HCT116 (cell line): ENCODE data around the gene CYB561D1. TPM values are rescaled to one million over a fixed set of nuclear protein-coding genes. Genes with fewer than 3 reads are reported as not detected.

Experiments
- ATAC-seq: fragments of 200-7000 bp; cut with Tn5 transposase; 2 replicates; pipeline ENCODE4 v1.9.1; 2020; ENCODE audit warnings: mild to moderate bottlenecking, moderate library complexity
- BruUV-seq: library from RNA; stranded (reverse); fragments of 400-500 nt; replicated peaks from 2 replicates; lab custom pipeline; 2021; lab: Mats Ljungman, UMichigan
- CTCF ChIA-PET: fragments of 300-600 bp; sonication (Branson Sonifier 250); formaldehyde crosslinking; loops from one replicate; lab custom pipeline; 2021; ENCODE audit warnings: antibody characterized with exemption; lab: Charles Lee
- POLR2A ChIA-PET: fragments of 300-600, 350-600 bp; sonication (Branson Sonifier 250); formaldehyde crosslinking; loops from one replicate; lab custom pipeline; 2021; ENCODE audit warnings: antibody characterized with exemption; lab: Charles Lee
- RAD21 ChIA-PET, 2 experiments: fragments of 300-600 bp; sonication (Branson Sonifier 250); formaldehyde crosslinking; loops; one replicate each; lab custom pipeline; 2023; ENCODE audit warnings: low total read pairs in 2 of 2; ENCODE audit not compliant: uncharacterized antibody in 2 of 2, unreplicated experiment in 2 of 2, low non-redundant PET in 1 of 2; lab: Charles Lee
- DNase-seq: peaks from one replicate; pipeline ENCODE4 v3.0.0-alpha.2; 2010; ENCODE audit warnings: low read depth, low spot score
- H2AFZ ChIP-seq: fragments of 200-600 bp; shearing (Covaris generic), sonication (generic); 2 replicates; pipeline ENCODE4 v1.6.1; 2017; ENCODE audit warnings: low read depth, mixed run types, mixed read lengths, antibody characterized with exemption, low read length; ENCODE audit not compliant: poor library complexity, severe bottlenecking
- H3K27ac ChIP-seq: 2 replicates; pipeline ENCODE4 v1.5.1; 2012; ENCODE audit warnings: low read depth, low read length
- H3K27me3 ChIP-seq: fragments of 200-600 bp; sonication (generic); 2 replicates; pipeline ENCODE4 v1.6.1; 2016; ENCODE audit warnings: mixed run types, low read length, mixed read lengths; ENCODE audit not compliant: insufficient read depth
- H3K36me3 ChIP-seq, 2 experiments: fragments of 200-500 bp in 1 of 2; fragments of 200-600 bp in 1 of 2; sonication (Bioruptor generic) in 1 of 2; sonication (generic) in 1 of 2; 2 replicates each; pipeline versions ENCODE4 v1.5.1 to v1.6.1; 2014 to 2016; ENCODE audit warnings: low read length in 2 of 2, inconsistent platforms in 1 of 2, mixed read lengths in 1 of 2, mixed run types in 1 of 2; ENCODE audit not compliant: insufficient read depth in 2 of 2, control insufficient read depth in 1 of 2
- H3K4me1 ChIP-seq, 2 experiments: fragments of 200-600 bp in 1 of 2; sonication (generic) in 1 of 2; 2 replicates each; pipeline versions ENCODE4 v1.5.1 to v1.6.1; 2012 to 2017; ENCODE audit warnings: low read length in 2 of 2, inconsistent platforms in 1 of 2, mild to moderate bottlenecking in 1 of 2, mixed read lengths in 1 of 2, mixed run types in 1 of 2, moderate library complexity in 1 of 2; ENCODE audit not compliant: insufficient read depth in 2 of 2, control insufficient read depth in 1 of 2
- H3K4me2 ChIP-seq: fragments of 200-600 bp; sonication (generic); 2 replicates; pipeline ENCODE4 v1.6.1; 2017; ENCODE audit warnings: mixed run types, low read length, mixed read lengths
- H3K4me3 ChIP-seq, 2 experiments: fragments of 200-600 bp in 1 of 2; sonication (generic) in 1 of 2; replicated peaks in 1 of 2; 2 replicates each; pipeline ENCODE4 v1.5.1; 2011 to 2016; ENCODE audit warnings: low read length in 2 of 2, control low read depth in 1 of 2, low read depth in 1 of 2, mild to moderate bottlenecking in 1 of 2, mixed read lengths in 1 of 2, mixed run types in 1 of 2
- H3K79me2 ChIP-seq: fragments of 200-600 bp; sonication (generic); 2 replicates; pipeline ENCODE4 v1.6.1; 2017; ENCODE audit warnings: mild to moderate bottlenecking, mixed run types, low read length, moderate library complexity, mixed read lengths; ENCODE audit not compliant: insufficient read depth
- H3K9ac ChIP-seq: fragments of 200-600 bp; sonication (generic); 2 replicates; pipeline ENCODE4 v1.6.1; 2016; ENCODE audit warnings: low read length, mixed read lengths
- H3K9me2 ChIP-seq: fragments of 200-600 bp; sonication (generic), shearing (Covaris generic); 2 replicates; pipeline ENCODE4 v1.6.1; 2017; ENCODE audit warnings: mixed run types, mild to moderate bottlenecking, moderate library complexity; ENCODE audit not compliant: insufficient read depth
- H3K9me3 ChIP-seq, 2 experiments: fragments of 200-500 bp in 1 of 2; fragments of 200-600 bp in 1 of 2; sonication (Bioruptor generic) in 1 of 2; sonication (generic) in 1 of 2; 2 replicates each; pipeline ENCODE4 v1.6.1; 2014 to 2017; ENCODE audit warnings: low read length in 2 of 2, mixed read lengths in 2 of 2, inconsistent platforms in 1 of 2, low read depth in 1 of 2, mild to moderate bottlenecking in 1 of 2, mixed run types in 1 of 2, moderate library complexity in 1 of 2; ENCODE audit not compliant: control insufficient read depth in 1 of 2, insufficient read depth in 1 of 2
- H4K20me1 ChIP-seq: fragments of 200-600 bp; sonication (generic), shearing (Covaris generic); 2 replicates; pipeline ENCODE4 v1.6.1; 2017; ENCODE audit warnings: mixed run types, mild to moderate bottlenecking, moderate library complexity; ENCODE audit not compliant: insufficient read depth
- ATF3 ChIP-seq: IDR thresholded peaks from 2 replicates; pipeline ENCODE4 v1.6.1; 2012
- CTCF ChIP-seq, 3 experiments: fragments of 200-600 bp in 1 of 3; sonication (generic) in 1 of 3; IDR thresholded peaks in 2 of 3; conservative IDR thresholded peaks in 1 of 3; 2 replicates each; pipeline ENCODE4 v1.5.1; 2012 to 2017; ENCODE audit warnings: low read depth in 2 of 3, low read length in 2 of 3, antibody characterized with exemption in 1 of 3, borderline replicate concordance in 1 of 3, control low read depth in 1 of 3, mild to moderate bottlenecking in 1 of 3, mixed read lengths in 1 of 3, mixed run types in 1 of 3, moderate library complexity in 1 of 3; ENCODE audit not compliant: insufficient read depth in 1 of 3
- FOSL1 ChIP-seq: IDR thresholded peaks from 2 replicates; pipeline ENCODE4 v1.6.1; 2012; ENCODE audit warnings: low read depth
- POLR2AphosphoS5 ChIP-seq: IDR thresholded peaks from 2 replicates; pipeline ENCODE4 v1.6.1; 2011; ENCODE audit warnings: mild to moderate bottlenecking, low read depth, low read length, moderate library complexity
- RAD21 ChIP-seq: IDR thresholded peaks from 2 replicates; pipeline ENCODE4 v1.6.1; 2012; ENCODE audit warnings: low read depth, mild to moderate bottlenecking
- SRF ChIP-seq: IDR thresholded peaks from 2 replicates; pipeline ENCODE4 v1.6.1; 2012; ENCODE audit warnings: low read depth
- intact Hi-C: fragments of 100-400 bp; cut with micrococcal nuclease; formaldehyde crosslinking; loops from 2 replicates; pipeline ENCODE4 v1.10.0; 2022
- total RNA-seq: library from RNA; stranded (reverse); gene quantifications from one replicate; pipeline ENCODE4 v1.2.1, GENCODE V29; 2021; ENCODE audit not compliant: unreplicated experiment
- TF ChIP-seq, protein P1 (sequence below): IDR thresholded peaks from 2 replicates; pipeline ENCODE4 v1.6.1; 2012; ENCODE audit warnings: low read depth

The CYB561D1 gene
- total RNA-seq, 1 experiment from 2014 or later, result 5.9 TPM

DNA sequence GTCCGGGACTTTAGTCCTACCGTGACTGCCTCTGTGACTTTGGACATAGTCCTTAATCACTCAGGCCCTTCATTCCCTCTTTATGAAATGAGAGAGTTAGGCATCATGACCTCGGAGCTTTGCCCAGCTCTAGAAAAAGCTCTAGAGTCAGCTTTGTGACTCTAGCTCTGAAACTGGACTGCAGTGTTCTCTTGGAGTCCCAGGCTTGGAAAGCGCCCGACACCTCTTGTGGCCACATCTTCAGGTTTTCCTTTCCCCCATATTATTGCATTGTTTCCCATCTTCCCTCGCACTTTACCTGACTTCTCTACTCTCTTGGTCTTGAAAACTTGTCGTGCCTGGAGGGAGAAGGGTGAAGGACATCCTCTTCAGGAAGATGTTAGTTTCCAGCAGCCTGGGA, 28.1 kb downstream of the CYB561D1 start:
- Histone ChIP-seq H3K4me3 (no peak overlapping the region), H4K20me1 (no peaks in the 10 kb centered on the region), H3K36me3 (no peaks in the 10 kb centered on the region), H3K27ac (no peak overlapping the region), H3K9me2 (no peaks in the 10 kb centered on the region), H3K27me3 (no peaks in the 10 kb centered on the region; the same call in 1 of the 2 replicates), H3K9ac (no peak overlapping the region), H3K4me1 (no peaks in the 10 kb centered on the region), H3K79me2 (no peaks in the 10 kb centered on the region), H3K4me2 (no peak overlapping the region), H2AFZ (no peak overlapping the region), H3K9me3 (no peaks in the 10 kb centered on the region)
- CTCF ChIA-PET, result no interaction called here
- RAD21 ChIA-PET, result no interaction called here
- DNase-seq, result no peak
- no TSS peak for BruUV-seq
- TF ChIP-seq, protein P1, sequence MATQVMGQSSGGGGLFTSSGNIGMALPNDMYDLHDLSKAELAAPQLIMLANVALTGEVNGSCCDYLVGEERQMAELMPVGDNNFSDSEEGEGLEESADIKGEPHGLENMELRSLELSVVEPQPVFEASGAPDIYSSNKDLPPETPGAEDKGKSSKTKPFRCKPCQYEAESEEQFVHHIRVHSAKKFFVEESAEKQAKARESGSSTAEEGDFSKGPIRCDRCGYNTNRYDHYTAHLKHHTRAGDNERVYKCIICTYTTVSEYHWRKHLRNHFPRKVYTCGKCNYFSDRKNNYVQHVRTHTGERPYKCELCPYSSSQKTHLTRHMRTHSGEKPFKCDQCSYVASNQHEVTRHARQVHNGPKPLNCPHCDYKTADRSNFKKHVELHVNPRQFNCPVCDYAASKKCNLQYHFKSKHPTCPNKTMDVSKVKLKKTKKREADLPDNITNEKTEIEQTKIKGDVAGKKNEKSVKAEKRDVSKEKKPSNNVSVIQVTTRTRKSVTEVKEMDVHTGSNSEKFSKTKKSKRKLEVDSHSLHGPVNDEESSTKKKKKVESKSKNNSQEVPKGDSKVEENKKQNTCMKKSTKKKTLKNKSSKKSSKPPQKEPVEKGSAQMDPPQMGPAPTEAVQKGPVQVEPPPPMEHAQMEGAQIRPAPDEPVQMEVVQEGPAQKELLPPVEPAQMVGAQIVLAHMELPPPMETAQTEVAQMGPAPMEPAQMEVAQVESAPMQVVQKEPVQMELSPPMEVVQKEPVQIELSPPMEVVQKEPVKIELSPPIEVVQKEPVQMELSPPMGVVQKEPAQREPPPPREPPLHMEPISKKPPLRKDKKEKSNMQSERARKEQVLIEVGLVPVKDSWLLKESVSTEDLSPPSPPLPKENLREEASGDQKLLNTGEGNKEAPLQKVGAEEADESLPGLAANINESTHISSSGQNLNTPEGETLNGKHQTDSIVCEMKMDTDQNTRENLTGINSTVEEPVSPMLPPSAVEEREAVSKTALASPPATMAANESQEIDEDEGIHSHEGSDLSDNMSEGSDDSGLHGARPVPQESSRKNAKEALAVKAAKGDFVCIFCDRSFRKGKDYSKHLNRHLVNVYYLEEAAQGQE, result no peak
- TF ChIP-seq ATF3 (no peak), SRF (no peak), CTCF (IDR thresholded peaks at IDR 0.05 in 2 of 3, conservative IDR thresholded peaks at IDR 0.05 in 1 of 3; ENCODE audit: borderline replicate concordance in 1 of 3, insufficient read depth in 1 of 3, low read depth in 2 of 3, low read length in 2 of 3) (no peak), FOSL1 (no peak), RAD21 (no peak), POLR2AphosphoS5 (no peak)
- POLR2A ChIA-PET, result no interaction called here
- intact Hi-C loops, result no loop called here
- ATAC-seq, result no peak
